Keratinocyte (primary cell): ENCODE results near the gene ALDH7A1.

Source experiments
- EZH2 ChIP-seq: IDR thresholded peaks from one replicate; pipeline ENCODE4 v1.6.1; 2012; ENCODE audit warnings: inconsistent platforms, mild to moderate bottlenecking, low read length, moderate library complexity
- TF ChIP-seq, protein P1 (sequence below), 3 experiments: IDR thresholded peaks in 1 of 3; conservative IDR thresholded peaks in 1 of 3; optimal IDR thresholded peaks in 1 of 3; 2 replicates in 2 of 3; 3 replicates in 1 of 3; pipeline versions ENCODE3 to v1.5.1; 2011; ENCODE audit warnings: low read length in 3 of 3, mild to moderate bottlenecking in 3 of 3, moderate library complexity in 2 of 3, control low read depth in 1 of 3, inconsistent platforms in 1 of 3; ENCODE audit not compliant: insufficient read depth in 2 of 3; ENCODE audit errors: extremely low read depth in 1 of 3

DNA sequence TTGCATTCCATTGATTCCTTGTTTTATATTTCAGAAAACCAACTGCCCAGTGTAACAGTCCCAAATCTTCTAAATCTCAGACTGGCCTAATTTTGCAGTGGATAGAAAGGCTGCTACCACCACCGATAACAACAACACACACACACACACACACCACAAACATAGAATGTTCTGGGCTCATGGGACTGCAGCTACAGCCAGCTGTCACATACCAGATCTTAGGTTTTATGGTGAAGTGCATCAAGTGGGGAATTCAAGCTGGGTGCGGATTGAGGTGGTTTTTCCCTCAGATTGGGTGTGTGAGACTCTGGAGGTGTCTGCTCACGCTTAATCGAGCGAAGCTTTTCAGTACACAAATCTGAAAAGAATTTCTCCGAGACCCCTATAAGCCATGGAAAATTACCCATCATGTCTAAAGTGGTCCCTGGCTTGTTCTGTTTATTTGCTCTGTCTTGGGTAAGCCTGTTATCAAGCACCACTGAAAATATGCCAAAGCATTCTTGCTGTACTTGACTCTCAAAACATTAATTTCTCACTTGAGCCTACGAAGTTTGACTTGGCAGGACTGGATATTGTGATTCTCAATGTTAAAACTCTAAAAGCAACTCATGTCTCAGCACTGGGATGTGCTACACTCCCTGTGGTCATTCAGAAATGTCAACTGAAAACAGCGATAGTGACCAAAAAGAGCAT lies 71.1 kb downstream of the ALDH7A1 start:
- TF ChIP-seq, protein P1, sequence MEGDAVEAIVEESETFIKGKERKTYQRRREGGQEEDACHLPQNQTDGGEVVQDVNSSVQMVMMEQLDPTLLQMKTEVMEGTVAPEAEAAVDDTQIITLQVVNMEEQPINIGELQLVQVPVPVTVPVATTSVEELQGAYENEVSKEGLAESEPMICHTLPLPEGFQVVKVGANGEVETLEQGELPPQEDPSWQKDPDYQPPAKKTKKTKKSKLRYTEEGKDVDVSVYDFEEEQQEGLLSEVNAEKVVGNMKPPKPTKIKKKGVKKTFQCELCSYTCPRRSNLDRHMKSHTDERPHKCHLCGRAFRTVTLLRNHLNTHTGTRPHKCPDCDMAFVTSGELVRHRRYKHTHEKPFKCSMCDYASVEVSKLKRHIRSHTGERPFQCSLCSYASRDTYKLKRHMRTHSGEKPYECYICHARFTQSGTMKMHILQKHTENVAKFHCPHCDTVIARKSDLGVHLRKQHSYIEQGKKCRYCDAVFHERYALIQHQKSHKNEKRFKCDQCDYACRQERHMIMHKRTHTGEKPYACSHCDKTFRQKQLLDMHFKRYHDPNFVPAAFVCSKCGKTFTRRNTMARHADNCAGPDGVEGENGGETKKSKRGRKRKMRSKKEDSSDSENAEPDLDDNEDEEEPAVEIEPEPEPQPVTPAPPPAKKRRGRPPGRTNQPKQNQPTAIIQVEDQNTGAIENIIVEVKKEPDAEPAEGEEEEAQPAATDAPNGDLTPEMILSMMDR (optimal IDR thresholded peaks at IDR 0.05 in 1 of 3, IDR thresholded peaks at IDR 0.05 in 1 of 3, conservative IDR thresholded peaks at IDR 0.05 in 1 of 3; ENCODE audit: extremely low read depth in 1 of 3, insufficient read depth in 2 of 3, low read length in 3 of 3) = no peak
- TF ChIP-seq EZH2 = no peak
